OCI-LY7 (cell line): ENCODE data around the gene PCBP3.

Source experiments
- CTCF ChIP-seq: fragments of 200-600 bp; sonication (generic); conservative IDR thresholded peaks from 2 replicates; pipeline ENCODE4 v1.5.1; 2014; ENCODE audit warnings: mild to moderate bottlenecking, antibody characterized with exemption, low read length, moderate library complexity, mixed read lengths
- EZH2phosphoT487 ChIP-seq: fragments of 200-600 bp; sonication (generic); IDR thresholded peaks from 2 replicates; pipeline ENCODE4 v1.6.1; 2018; ENCODE audit warnings: low read depth, borderline replicate concordance, mild to moderate bottlenecking, mixed run types, antibody characterized with exemption, low read length, moderate library complexity, mixed read lengths

- no peak for TF ChIP-seq CTCF
- TF ChIP-seq EZH2phosphoT487, result no peak
Measured at GRCh38 chr21:45855248-45855811, 211.8 kb downstream of the PCBP3 start.
